ENCODE measurements around the gene FMNL2.

Gene FMNL2

GRCh38 chr2:152539424-152539823 lies 204.4 kb downstream of the FMNL2 start:
- no peak for DNase-seq

- no peak for DNase-seq
Measured at GRCh38 chr2:152541712-152542111, 206.7 kb downstream of the FMNL2 start.

- DNase-seq, result no peak
Measured at GRCh38 chr2:152542337-152542994, 207.5 kb downstream of the FMNL2 start.

- peak; percentile 10 for DNase-seq
Measured at GRCh38 chr2:152542995-152543481, 208.1 kb downstream of the FMNL2 start.

GRCh38 chr2:152543717-152544116 lies 208.7 kb downstream of the FMNL2 start:
- DNase-seq, result no peak

- DNase-seq, result no peak
Measured at GRCh38 chr2:152544638-152545037, 209.7 kb downstream of the FMNL2 start.

- DNase-seq, result no peak
Measured at GRCh38 chr2:152546230-152546837, 211.4 kb downstream of the FMNL2 start.

GRCh38 chr2:152548111-152548875 lies 213.3 kb downstream of the FMNL2 start:
- no peak for DNase-seq

- DNase-seq, result no peak
Measured at GRCh38 chr2:152548996-152549395, 214.0 kb downstream of the FMNL2 start.

- no peak for DNase-seq
Measured at GRCh38 chr2:152549423-152549822, 214.4 kb downstream of the FMNL2 start.

GRCh38 chr2:152550386-152550785 lies 215.4 kb downstream of the FMNL2 start:
- DNase-seq, result no peak

- DNase-seq, result no peak
Measured at GRCh38 chr2:152552888-152553287, 217.9 kb downstream of the FMNL2 start.

GRCh38 chr2:152553518-152553917 lies 218.5 kb downstream of the FMNL2 start:
- DNase-seq, result no peak

- DNase-seq, result no peak
Measured at GRCh38 chr2:152555048-152555447, 220.1 kb downstream of the FMNL2 start.

- DNase-seq, result no peak
Measured at GRCh38 chr2:152556506-152556905, 221.5 kb downstream of the FMNL2 start.

GRCh38 chr2:152557273-152557888 lies 222.4 kb downstream of the FMNL2 start:
- DNase-seq, result no peak

- no peak for DNase-seq
Measured at GRCh38 chr2:152558158-152558984, 223.4 kb downstream of the FMNL2 start.

GRCh38 chr2:152559008-152559407 lies 224.0 kb downstream of the FMNL2 start:
- DNase-seq, result no peak

- DNase-seq, result no peak
Measured at GRCh38 chr2:152560166-152560565, 225.2 kb downstream of the FMNL2 start.

GRCh38 chr2:152560873-152561595 lies 226.1 kb downstream of the FMNL2 start:
- DNase-seq, result no peak

- DNase-seq, result no peak
Measured at GRCh38 chr2:152562198-152562884, 227.4 kb downstream of the FMNL2 start.
